HCEC 1CT (cell line): Measurements from ENCODE around the gene OTOG.
A peak's percentile ranks its signal among the peaks of the same experiment; 100 is the strongest.

Source experiments
- DNase-seq: peaks from one replicate; pipeline ENCODE4 v3.0.0-alpha.2; 2017

OTOG gene

GRCh38 chr11:17634776-17635550, 87.9 kb downstream of the OTOG start:
- DNase-seq, result no peak

GRCh38 chr11:17635551-17635938, 88.5 kb downstream of the OTOG start:
- DNase-seq, result no peak

GRCh38 chr11:17636721-17637120, 89.7 kb downstream of the OTOG start:
- DNase-seq, result no peak

GRCh38 chr11:17637901-17638300, 90.8 kb downstream of the OTOG start:
- DNase-seq, result no peak

- DNase-seq, result no peak
These were observed 91.3 kb downstream of the OTOG start for GRCh38 chr11:17638311-17638710.

GRCh38 chr11:17639091-17639490, 92.0 kb downstream of the OTOG start:
- no peak for DNase-seq

GRCh38 chr11:17639781-17640180, 92.7 kb downstream of the OTOG start:
- no peak for DNase-seq

GRCh38 chr11:17640493-17641164, 93.6 kb downstream of the OTOG start:
- no peak for DNase-seq

- DNase-seq, result no peak
These were observed 94.8 kb downstream of the OTOG start for GRCh38 chr11:17641792-17642350.

GRCh38 chr11:17642370-17642769, 95.3 kb downstream of the OTOG start:
- DNase-seq, result no peak

- no peak for DNase-seq
These were observed 95.9 kb downstream of the OTOG start for GRCh38 chr11:17642980-17643379.

- DNase-seq, result no peak
These were observed 96.7 kb downstream of the OTOG start for GRCh38 chr11:17643506-17644405.

- DNase-seq, result no peak
These were observed 98.3 kb downstream of the OTOG start for GRCh38 chr11:17645190-17645970.

GRCh38 chr11:17646451-17647145, 99.5 kb downstream of the OTOG start:
- DNase-seq, result no peak

- DNase-seq, result no peak
These were observed 101.5 kb downstream of the OTOG start for GRCh38 chr11:17648528-17648927.

- no peak for DNase-seq
These were observed 102.2 kb downstream of the OTOG start for GRCh38 chr11:17649261-17649660.

- DNase-seq, result no peak
These were observed 102.6 kb downstream of the OTOG start for GRCh38 chr11:17649696-17650095.

GRCh38 chr11:17650127-17650911, 103.3 kb downstream of the OTOG start:
- DNase-seq, result peak; percentile 44

- no peak for DNase-seq
These were observed 104.0 kb downstream of the OTOG start for GRCh38 chr11:17651061-17651460.

- no peak for DNase-seq
These were observed 104.6 kb downstream of the OTOG start for GRCh38 chr11:17651681-17652080.

- no peak for DNase-seq
These were observed 105.5 kb downstream of the OTOG start for GRCh38 chr11:17652556-17652955.
